IPS-NIHi7 (cell line): ENCODE data around the gene GNAT1.

Experiments
- DNase-seq: peaks from one replicate; pipeline ENCODE4 v3.0.0; 2012; ENCODE audit warnings: mixed read lengths; ENCODE audit errors: extremely low spot score

GNAT1 gene

DNA sequence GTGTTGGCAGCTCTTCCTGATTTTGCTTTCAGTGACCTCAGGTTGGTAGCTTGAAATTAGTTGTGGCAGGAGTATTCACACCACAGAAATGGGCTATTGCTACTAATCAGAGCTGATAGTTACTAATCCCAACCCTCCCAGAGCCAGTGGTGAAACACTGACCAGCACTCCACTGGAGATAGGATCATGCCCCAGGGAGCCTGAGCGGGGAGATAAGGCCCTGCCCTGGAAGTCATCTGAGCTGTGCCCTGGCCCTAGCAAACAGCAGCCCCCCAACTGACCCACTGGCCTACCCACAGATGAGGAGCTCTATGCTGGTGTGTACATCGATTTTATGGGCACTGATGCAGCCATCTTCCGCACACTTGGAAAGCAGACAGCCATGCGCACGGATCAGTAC is 9.4 kb upstream of the GNAT1 start:
- no peak for DNase-seq

DNA sequence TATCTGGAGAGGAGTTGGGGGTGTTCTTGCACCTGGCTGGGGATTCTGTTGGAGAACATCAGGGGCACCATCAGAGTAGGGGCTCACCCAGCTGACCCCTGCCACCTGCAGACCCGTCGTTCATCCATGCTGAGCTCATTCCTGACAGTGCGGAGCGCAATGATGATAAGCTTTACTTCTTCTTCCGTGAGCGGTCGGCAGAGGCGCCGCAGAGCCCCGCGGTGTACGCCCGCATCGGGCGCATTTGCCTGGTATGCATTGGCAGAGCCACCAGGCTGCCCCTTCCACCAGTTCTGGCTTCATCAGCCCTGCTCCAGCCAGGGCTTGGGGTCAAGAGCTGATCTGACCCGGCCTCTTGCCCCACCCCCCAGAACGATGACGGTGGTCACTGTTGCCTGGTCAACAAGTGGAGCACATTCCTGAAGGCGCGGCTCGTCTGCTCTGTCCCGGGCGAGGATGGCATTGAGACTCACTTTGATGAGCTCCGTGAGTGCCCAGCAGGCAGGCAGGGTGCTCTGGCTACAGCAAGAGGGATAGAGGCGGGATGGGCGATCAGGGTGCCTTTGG is 8.8 kb upstream of the GNAT1 start:
- DNase-seq, result no peak

- DNase-seq, result no peak
Measured at GRCh38 chr3:50183755-50184154, 7.7 kb upstream of the GNAT1 start.

- DNase-seq, result no peak
Measured at GRCh38 chr3:50184242-50184978, 7.0 kb upstream of the GNAT1 start.

GRCh38 chr3:50185230-50185629 is 6.2 kb upstream of the GNAT1 start:
- no peak for DNase-seq

DNA sequence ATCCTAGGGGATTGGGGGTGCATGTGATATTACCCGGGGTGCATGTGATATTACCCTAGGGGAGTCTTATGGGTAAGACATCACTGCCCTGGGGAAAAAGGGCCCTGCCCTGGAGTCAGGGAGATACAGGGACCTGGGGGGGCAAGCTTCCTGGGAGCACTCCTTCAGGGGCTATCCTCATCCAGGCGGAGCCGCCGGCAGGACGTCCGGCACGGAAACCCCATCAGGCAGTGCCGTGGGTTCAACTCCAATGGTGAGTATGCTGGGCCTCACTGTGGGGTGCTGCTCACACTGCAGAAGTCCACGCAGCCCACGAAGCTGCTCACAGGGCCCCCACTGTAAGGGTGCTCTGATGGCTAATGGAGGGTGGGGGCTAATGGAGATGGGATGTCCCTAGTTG is 5.3 kb upstream of the GNAT1 start:
- DNase-seq, result no peak

- DNase-seq, result no peak
Measured at GRCh38 chr3:50187750-50188149, 3.7 kb upstream of the GNAT1 start.

- DNase-seq, result peak; percentile 86
Measured at GRCh38 chr3:50189274-50189673, 2.1 kb upstream of the GNAT1 start.

GRCh38 chr3:50189989-50190388 is 1.4 kb upstream of the GNAT1 start:
- DNase-seq, result no peak

DNA sequence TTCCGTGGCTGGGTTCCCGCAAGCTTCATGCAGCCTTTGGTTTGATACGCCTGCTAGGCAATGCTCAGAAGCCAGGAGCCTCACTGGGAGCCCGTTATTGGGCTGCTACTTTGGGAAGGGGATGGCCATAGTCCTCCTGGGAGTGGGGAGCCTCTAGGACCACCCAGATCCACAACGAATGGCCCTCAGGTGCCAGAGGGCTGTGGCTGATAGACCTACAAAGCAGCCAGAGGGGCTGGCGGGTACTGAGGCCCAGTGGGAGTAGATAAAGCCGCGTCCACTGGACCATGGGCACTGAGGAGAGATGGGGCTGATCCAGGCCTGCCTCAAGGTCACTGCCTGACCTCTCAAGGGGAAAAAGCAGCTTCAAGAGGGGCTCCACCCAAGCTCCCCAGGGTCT is 714 bp downstream of the GNAT1 start:
- DNase-seq, result no peak

DNA sequence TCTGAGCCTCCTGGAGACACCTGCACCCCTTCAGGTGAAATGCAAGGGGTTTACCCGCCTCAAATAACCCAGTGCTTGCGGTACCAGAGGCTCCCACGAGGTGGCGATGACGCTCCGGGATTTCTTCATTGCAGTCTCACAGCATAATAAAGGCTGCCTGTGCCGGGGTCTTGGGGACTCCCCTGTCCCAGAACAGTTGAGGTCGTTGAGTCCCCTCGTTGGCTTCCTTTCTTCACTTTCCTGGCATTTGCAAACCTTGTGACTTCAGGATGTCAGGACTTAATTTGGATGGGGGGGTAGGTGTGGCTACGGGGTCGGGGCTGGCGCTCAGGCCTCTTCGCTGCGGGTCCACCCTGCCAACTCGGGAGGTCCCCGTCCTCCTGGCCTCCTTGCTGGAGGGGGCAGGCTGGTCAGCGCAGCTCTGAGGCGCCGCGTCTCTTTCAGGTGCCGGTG is 1.3 kb downstream of the GNAT1 start:
- peak; percentile 80 for DNase-seq

GRCh38 chr3:50193286-50193685 is 1.9 kb downstream of the GNAT1 start:
- DNase-seq, result no peak

DNA sequence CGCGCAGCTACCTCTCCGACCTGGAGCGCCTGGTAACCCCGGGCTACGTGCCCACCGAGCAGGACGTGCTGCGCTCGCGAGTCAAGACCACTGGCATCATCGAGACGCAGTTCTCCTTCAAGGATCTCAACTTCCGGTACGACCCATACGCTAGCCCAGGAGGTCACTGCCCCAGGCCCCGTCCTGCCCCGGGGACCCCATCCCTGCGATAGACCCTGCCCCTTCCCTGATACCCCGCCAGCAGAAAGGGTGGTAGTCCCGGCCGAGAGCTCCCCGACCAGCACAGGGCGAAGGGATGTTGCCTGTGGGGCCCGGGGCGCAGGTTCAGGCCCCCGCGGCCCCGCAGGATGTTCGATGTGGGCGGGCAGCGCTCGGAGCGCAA is 2.3 kb downstream of the GNAT1 start:
- DNase-seq, result no peak

DNA sequence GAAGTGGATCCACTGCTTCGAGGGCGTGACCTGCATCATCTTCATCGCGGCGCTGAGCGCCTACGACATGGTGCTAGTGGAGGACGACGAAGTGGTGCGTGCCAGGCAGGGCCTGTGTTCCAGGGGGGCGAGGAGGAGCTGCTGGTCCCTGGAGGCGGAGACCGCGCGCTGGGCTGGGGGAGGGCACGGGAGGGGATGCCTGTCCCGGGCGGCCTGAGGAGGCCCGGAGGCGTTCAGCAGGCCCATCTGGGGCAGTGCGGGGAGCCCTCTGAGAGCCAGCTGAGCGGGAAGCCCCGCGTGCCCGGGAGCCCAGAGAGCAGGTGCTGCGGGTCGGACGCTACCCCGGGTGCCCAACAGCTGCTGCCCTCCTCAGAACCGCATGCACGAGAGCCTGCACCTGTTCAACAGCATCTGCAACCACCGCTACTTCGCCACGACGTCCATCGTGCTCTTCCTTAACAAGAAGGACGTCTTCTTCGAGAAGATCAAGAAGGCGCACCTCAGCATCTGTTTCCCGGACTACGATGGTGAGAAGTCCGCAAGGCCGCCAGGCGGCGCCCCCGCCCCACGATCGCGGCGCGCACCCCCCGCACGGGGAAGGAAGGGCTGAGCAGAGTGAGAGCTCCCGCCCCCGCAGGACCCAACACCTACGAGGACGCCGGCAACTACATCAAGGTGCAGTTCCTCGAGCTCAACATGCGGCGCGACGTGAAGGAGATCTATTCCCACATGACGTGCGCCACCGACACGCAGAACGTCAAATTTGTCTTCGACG is 2.9 kb downstream of the GNAT1 start:
- peak; percentile 85 for DNase-seq

DNA sequence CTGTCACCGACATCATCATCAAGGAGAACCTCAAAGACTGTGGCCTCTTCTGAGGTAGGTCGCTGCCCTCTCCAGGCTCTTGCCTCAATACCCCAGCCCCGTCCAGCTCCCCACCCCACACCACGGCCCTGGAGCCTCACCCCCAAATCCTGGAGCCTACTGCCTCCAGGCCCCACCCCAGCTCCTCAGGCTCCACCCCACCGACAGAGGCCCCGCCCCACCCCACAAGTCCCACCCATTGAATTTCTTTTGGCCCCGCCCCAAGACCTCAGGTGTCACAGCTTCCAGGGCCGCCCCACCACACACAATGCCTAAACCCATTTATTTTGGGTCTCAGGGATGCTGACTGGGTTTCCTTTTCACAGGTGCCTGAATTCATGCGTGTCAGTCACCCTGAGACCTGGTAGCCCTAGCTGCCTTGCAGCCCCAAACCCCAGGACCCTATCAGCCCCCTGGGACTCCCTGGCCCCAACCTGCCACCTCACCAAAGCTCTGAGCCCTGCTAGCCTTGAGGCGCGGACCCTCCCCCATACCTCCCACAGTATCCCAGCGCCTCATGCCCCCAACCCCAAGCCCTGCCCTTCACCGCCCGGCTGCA is 3.6 kb downstream of the GNAT1 start:
- peak; percentile 84 for DNase-seq

GRCh38 chr3:50195501-50196252 is 4.3 kb downstream of the GNAT1 start:
- DNase-seq, result no peak

DNA sequence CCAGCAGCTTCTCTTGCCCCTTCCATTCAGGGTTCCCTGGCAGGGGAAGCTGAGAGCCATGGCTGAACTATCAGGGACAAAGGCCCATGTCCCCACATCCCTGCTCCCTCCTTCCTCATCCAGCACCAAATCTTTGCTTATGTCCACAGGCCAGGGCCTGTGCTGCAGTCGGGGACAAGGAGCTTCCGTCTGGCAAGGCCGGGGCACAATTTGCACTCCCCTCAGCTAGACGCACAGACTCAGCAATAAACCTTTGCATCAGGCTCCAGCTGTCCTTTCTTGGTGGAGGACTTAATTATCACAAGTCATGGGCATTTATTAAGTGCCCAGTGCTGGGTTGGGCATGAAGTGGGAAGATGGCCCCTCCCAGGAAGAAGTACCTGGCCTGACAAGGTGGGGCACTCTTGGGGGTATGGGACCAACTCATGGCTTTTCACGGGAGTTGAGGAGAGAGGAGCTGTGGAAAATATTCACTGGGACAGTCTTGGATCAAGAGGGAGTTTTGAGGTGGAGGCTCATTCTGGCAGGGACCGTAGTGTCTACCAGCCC is 4.9 kb downstream of the GNAT1 start:
- no peak for DNase-seq

GRCh38 chr3:50201573-50202315 is 10.3 kb downstream of the GNAT1 start:
- DNase-seq, result no peak

- no peak for DNase-seq
Measured at GRCh38 chr3:50202353-50203112, 11.1 kb downstream of the GNAT1 start.
